C4-2B (cell line): ENCODE results near the gene FFAR3.

Experiments used
- H3K27ac ChIP-seq: fragments of 450-650 bp; 2 replicates; pipeline ENCODE4 v1.5.1; 2017
- ZFX ChIP-seq: fragments of 450-650 bp; IDR thresholded peaks from 2 replicates; pipeline ENCODE4 v1.6.1; 2017
- TF ChIP-seq, protein P1 (sequence below): fragments of 450-650 bp; conservative IDR thresholded peaks from 2 replicates; pipeline ENCODE4 v1.5.1; 2017; ENCODE audit warnings: mild to moderate bottlenecking

The FFAR3 gene

DNA sequence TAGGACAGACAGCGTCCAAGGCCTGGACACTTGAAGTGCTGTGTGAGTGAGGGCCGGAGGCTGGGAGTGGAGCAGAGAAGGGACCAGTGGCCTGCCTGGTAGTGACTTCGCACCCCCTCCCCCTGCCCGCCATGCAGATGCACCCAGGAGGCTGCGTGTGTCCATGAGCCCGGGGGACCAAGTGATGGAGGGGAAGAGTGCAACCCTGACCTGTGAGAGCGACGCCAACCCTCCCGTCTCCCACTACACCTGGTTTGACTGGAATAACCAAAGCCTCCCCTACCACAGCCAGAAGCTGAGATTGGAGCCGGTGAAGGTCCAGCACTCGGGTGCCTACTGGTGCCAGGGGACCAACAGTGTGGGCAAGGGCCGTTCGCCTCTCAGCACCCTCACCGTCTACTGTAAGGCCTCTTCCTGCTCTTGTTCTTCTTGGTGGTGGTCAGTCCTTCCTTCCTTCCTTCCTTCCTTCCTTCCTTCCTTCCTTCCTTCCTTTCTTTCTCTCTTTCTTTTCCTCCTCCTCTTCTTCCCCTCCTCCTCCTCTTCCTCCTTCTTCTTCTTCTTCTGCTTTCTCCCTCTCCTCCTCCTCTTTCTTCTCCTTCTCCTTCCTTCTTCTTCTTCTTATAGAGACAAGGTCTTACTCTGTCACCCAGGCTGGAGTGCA is 16.6 kb upstream of the FFAR3 start:
- H3K27ac ChIP-seq: no peak overlapping the region
- TF ChIP-seq, protein P1, sequence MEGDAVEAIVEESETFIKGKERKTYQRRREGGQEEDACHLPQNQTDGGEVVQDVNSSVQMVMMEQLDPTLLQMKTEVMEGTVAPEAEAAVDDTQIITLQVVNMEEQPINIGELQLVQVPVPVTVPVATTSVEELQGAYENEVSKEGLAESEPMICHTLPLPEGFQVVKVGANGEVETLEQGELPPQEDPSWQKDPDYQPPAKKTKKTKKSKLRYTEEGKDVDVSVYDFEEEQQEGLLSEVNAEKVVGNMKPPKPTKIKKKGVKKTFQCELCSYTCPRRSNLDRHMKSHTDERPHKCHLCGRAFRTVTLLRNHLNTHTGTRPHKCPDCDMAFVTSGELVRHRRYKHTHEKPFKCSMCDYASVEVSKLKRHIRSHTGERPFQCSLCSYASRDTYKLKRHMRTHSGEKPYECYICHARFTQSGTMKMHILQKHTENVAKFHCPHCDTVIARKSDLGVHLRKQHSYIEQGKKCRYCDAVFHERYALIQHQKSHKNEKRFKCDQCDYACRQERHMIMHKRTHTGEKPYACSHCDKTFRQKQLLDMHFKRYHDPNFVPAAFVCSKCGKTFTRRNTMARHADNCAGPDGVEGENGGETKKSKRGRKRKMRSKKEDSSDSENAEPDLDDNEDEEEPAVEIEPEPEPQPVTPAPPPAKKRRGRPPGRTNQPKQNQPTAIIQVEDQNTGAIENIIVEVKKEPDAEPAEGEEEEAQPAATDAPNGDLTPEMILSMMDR: no peak
- no peak for TF ChIP-seq ZFX

DNA sequence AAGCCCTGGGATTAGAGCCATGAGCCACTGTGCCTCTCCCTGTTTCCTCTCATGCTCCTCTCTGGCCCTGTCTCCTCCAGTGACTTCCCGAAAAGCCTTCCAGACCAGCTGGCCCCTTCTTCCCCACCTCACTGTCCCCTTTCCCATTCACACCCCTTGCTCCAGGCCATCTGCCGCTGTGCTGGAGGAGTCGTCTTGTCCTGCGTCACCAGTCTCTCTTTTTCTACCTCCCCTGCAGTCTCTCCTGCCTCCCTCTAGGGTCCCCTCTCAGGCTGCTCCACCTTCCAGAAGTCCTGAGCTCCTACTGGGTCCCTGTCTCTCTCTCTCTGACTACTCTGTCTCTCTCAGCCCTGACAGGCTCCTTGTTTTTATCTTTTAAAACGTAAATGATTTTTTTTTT is 15.8 kb upstream of the FFAR3 start:
- H3K27ac ChIP-seq: no peak overlapping the region
- no peak for TF ChIP-seq ZFX
- TF ChIP-seq, protein P1: no peak

DNA sequence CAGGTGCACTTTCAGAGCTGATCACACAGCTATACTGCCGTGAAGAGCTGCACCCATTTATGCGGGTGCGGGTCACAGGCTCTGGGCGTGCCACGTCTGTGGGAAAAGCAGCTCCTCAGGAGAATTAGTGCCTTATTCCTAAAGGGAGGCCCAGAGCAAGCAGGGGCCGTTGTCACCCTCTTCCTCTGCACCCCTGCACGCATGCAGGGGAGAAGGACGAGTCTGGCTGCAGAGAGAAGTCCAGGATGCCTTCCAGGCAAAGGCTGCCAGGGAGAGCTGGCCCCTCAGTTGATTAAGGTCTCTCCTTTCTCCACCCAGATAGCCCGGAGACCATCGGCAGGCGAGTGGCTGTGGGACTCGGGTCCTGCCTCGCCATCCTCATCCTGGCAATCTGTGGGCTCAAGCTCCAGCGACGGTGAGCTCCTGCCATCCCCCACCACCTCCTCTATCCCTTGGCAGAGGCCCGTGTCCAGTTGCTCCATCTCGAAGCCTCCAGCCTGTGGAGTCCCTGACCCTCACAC is 13.7 kb upstream of the FFAR3 start:
- H3K27ac ChIP-seq: no peak overlapping the region
- no peak for TF ChIP-seq ZFX
- TF ChIP-seq, protein P1: no peak

DNA sequence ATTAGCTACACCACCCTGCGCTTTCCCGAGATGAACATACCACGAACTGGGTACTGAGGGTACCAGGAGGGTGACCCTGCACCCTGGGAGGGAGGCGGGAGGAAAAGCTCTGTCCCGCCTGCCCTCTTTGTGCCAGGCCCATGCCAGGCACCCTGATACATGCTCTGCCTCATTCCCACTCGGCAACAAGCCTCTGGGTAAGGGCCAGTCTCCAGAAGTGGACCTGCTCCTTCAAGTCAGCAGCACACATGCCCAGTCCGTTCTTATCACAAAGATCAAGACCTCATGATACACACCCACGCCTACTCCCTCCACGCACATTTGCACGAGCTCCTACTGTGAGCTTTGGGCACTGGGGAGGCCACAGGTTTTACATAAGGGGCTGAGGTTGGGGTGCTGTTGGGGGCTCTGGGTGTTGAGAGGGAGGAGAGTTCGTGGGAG is 12.6 kb upstream of the FFAR3 start:
- TF ChIP-seq, protein P1: no peak
- no peak for TF ChIP-seq ZFX
- no peak overlapping the region for H3K27ac ChIP-seq

DNA sequence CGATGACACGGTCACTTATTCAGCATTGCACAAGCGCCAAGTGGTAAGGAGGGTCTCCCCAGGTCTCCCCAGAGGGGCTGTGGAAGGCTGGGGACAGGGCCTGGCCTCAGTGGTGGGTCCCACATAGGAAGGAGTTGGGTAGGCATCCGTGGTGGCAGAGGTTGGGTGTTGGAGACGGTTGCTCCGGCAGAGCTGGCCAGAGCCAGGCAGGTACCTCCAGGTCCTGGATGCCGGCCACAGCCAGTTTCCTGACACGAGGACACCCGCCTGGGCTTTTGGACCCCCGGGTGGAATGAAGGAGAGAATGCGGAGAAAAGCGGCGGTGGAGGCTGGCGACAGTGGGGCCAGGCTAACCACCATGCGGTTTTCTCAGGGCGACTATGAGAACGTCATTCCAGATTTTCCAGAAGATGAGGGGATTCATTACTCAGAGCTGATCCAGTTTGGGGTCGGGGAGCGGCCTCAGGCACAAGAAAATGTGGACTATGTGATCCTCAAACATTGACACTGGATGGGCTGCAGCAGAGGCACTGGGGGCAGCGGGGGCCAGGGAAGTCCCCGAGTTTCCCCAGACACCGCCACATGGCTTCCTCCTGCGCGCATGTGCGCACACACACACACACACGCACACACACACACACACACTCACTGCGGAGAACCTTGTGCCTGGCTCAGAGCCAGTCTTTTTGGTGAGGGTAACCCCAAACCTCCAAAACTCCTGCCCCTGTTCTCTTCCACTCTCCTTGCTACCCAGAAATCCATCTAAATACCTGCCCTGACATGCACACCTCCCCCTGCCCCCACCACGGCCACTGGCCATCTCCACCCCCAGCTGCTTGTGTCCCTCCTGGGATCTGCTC is 11.8 kb upstream of the FFAR3 start:
- H3K27ac ChIP-seq: no peak overlapping the region
- TF ChIP-seq, protein P1: no peak
- no peak for TF ChIP-seq ZFX

DNA sequence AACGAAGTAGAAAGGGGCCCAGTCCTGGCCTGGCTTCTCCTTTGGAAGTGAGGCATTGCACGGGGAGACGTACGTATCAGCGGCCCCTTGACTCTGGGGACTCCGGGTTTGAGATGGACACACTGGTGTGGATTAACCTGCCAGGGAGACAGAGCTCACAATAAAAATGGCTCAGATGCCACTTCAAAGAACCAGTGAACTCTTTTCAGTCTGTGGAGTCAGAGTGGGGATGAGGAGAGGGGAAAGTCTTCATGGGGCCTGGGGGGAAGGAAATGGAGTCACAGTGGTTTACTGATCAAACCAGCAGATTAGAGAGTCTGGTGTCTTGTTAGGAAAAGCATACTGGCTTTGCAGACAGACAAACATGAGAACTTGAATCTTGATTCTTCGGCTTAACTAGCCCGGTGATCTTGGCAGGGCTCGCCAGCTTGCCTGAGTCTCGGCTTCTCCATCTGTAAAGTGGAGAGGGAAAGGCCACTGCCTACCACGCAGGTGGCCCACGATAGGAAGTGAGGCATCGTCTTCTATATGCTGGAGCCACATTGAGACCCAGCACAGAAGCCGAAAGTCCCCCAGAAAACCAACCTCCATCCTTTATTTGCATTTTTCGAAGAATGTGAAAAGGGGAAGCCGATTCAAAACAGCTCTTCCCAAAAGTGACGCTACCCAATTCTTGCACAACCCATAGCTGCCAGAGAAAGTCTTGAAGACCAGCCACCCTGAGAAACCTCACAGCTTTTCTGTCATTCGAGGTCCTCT is 10.9 kb upstream of the FFAR3 start, which contains the start of gene FFAR1:
FFAR1 (plus strand) TSS at position 732 of the 759 bp plus-strand sequence. CDS start 3,650 bp downstream, outside the sequence.
- no peak for TF ChIP-seq ZFX
- TF ChIP-seq, protein P1: no peak
- no peak within 1 kb of the TSS for H3K27ac ChIP-seq
